DLD1 (cell line): ENCODE results near the gene CD300LB.

ENCODE experiments used
- in situ Hi-C: cut with HindIII; loops from 2 replicates; pipeline ENCODE4 v1.10.0; 2017; ENCODE audit warnings: low sequenced_read_pairs

Gene CD300LB

DNA sequence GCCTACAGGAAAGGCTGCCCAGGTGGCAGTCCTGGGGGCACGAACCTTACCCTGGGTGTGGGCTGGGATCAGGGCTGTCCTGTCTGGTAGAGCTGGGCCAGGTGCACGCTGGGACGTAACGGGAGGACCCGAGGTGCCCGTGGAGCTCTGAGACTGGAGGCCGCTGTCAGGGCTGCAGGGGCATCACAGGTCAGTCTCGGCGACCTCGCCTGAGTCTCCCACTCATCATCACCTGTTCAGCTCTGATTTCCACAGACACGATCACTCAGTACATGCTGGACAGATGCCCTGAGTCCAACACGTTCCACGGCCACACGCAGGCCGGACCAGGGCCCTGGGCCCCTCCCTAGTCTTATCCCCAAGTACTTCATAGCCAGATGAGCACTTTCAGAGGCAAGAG, 19.3 kb upstream of the CD300LB start:
- in situ Hi-C loops, result no loop called here

- in situ Hi-C loops, result no loop called here
These were observed 18.1 kb upstream of the CD300LB start for GRCh38 chr17:74549343-74549742.

DNA sequence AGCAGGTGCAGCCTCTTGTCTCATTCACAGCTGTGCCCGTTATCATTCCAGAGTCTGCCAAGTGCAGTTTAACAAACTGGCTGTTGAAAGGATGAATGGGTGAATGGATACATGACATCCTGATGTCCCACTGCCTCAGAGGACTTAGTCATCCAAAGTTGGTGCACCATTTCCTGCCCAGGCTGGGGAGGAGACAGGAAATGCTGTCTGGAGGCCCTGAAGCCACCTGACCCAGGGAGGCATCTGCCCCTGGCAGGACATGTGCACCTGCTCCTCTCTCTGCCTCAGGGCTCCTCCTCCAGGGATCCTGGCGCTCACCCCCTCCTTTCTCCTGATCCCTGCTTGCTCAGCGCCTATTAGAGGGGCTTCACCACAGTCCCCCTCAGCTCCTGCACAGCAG, 16.5 kb upstream of the CD300LB start:
- in situ Hi-C loops, result no loop called here

- in situ Hi-C loops, result no loop called here
These were observed 16.0 kb upstream of the CD300LB start for GRCh38 chr17:74547264-74547663.

DNA sequence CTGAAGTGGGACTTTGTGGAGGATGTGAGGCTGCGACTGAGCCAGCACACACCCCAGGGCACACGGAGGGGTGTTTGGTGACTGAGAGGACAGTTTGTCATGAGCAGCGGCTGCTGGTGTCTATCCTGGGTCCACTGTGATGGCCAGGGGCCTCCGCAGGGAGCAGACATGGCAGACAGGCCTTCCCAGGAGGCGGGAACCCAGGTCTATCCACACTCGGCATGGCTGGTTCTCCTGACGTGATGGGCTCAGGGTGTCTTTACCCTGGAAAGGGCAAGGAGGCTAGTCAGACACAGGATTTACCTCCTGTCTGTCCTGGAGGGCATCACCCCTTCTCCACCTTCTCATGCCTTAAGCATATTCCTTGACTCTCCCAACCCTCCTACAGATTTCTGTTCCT, 15.3 kb upstream of the CD300LB start:
- in situ Hi-C loops, result no loop called here

- in situ Hi-C loops, result no loop called here
These were observed 14.6 kb upstream of the CD300LB start, which contains the start of gene CD300C for GRCh38 chr17:74545843-74546230. Gene CD300C, minus strand, starts transcription at chr17:74546115. Its CDS starts 333 bp downstream, at chr17:74545782.

- in situ Hi-C loops, result no loop called here
These were observed 13.9 kb upstream of the CD300LB start for GRCh38 chr17:74544991-74545842.

- in situ Hi-C loops, result no loop called here
These were observed 12.9 kb upstream of the CD300LB start for GRCh38 chr17:74543891-74544760.

- in situ Hi-C loops, result no loop called here
These were observed 12.1 kb upstream of the CD300LB start for GRCh38 chr17:74543406-74543805.

GRCh38 chr17:74542727-74543383, 11.6 kb upstream of the CD300LB start:
- in situ Hi-C loops, result no loop called here

GRCh38 chr17:74542166-74542565, 10.9 kb upstream of the CD300LB start:
- in situ Hi-C loops, result no loop called here

DNA sequence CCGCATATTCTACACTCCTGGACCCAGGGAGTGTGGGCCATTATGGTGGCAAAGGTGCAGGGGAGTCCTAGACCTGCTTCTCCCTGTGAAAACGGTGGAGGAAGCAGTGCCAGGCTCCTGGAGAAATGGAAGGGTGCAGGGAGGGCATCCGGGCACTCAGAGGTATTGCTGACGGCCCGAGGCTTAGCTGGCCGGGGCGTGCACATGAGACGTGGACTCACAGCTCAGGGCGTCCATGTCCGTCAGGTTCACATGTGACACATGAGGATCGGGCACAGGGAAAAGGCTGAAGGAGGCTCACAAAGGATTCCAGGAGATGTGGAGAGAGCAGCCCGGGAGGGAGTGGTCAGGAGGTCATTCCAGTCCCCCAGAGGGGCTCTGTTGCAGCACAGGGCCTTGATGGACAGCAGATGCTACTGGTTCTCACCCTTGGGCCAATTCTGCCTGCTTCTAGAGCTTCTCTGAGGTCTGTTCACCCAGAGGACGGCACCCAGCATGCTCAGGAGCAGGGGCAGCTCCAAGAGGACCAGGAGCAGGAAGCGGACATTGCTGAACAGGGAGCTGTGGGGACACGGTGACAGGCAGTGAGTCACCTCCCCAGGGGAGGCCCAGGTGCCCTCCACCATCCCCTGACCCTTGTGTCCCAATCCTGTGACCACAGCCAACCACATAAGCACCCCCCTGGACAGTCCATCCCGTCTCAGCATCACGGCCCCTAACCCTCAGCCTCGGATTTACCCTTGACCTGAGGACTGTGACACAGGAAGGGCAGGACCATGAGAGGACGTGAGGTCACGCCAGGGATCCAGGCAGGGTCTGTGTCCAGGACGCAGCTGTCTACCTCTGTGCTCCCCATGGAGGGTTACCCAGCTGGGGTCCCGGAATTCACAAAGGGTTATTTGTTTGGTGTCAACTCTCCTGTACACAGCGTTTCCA, 10.2 kb upstream of the CD300LB start:
- in situ Hi-C loops, result no loop called here

DNA sequence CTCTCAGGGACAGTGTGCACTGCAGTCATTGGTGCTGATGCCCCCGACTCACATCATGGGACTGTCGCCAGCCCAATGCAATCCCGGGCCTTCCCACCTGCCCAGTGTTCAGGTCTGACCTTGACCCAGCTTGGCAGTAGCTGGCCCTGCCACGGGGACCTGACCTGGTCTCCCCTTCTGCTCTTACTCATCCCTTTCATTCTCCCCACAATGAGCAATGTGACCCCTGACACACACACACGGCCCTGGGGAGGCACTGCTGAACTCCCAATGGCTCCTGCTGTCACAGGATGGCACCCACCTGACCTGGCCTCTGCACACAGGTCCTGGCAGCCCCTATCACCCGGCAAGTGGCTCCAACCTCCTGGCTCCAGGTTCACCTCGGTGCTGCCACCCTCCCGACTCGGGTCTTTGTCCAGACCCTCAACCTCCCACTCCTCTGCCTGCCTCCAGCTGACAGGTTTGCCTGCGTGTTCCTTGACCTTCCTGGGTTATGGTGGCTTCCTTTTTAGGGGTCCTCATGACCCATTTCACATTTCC, 8.1 kb upstream of the CD300LB start:
- in situ Hi-C loops, result no loop called here

DNA sequence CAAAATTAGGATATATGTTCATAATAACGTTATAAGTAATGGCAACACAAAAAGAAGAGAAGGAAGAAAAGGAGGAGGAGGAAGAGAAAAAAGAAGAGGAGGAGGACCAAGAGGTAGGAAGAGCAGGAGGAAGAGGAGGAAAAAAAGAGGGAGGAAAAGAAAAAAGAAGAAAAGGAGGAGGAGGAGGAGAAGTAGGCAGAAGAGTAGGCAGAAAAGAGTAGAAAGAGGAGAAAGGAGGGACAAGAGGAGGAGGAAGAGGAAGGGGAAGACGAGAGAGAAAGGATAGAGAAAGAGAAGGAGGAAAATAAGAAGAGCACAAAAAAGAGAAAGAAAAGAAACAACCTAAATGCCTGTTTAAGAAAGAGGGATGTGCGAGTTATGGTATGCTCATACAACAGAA, 5.6 kb upstream of the CD300LB start:
- in situ Hi-C loops, result no loop called here

GRCh38 chr17:74532115-74532514, 840 bp upstream of the CD300LB start:
- in situ Hi-C loops, result no loop called here

- in situ Hi-C loops, result no loop called here
These were observed 484 bp downstream of the CD300LB start for GRCh38 chr17:74530831-74531150.

DNA sequence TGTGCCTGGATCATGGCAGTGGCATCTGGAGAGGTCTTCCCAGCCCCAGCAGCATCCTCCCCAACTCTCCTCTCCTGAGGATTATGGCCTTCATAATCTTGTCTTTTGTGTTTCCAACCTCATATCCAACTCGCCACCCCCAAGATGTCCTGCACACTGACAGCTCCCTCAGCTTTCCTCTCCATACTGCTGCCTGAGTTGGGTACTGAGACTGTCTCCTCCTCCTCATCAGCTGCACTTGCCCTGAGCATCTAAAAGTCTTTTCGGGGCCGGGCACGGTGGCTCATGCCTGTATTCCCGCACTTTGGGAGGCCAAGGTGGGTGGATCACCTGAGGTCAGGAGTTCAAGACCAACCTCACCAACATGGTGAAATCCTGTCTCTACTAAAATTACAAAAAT, 2.0 kb downstream of the CD300LB start:
- in situ Hi-C loops, result no loop called here

GRCh38 chr17:74528491-74529199, 2.6 kb downstream of the CD300LB start:
- in situ Hi-C loops, result no loop called here

- in situ Hi-C loops, result no loop called here
These were observed 3.5 kb downstream of the CD300LB start for GRCh38 chr17:74527756-74528155.

DNA sequence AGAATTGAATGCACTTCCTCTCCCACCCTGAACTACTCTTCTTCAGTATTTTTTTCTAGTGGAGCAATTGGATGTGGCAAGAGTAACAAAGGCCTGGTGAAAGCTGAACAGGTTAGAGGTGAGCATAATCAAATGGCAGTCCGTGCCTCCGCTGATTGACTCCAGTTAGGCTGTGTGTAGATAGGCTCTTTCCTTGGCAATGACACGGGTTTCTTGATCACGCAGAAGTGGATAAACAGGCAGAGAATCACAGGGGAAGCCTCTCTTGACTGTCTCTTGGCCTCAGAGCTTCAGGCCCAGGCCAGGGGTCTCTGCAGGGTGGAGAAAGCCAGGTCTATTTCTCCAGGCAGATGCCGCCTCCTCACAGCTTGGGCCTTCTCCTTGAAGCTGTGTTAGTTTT, 4.2 kb downstream of the CD300LB start:
- in situ Hi-C loops, result no loop called here
